SH-SY5Y (cell line): ENCODE measurements around the gene KCNA1.

ENCODE experiments used
- GATA2 ChIP-seq: IDR thresholded peaks from 2 replicates; pipeline ENCODE4 v1.6.1; 2011; ENCODE audit warnings: mild to moderate bottlenecking, low read depth, low read length
- GATA3 ChIP-seq: IDR thresholded peaks from 2 replicates; pipeline ENCODE4 v1.6.1; 2011; ENCODE audit warnings: low read depth, mild to moderate bottlenecking, low read length, moderate library complexity

GRCh38 chr12:4939418-4940023 is 29.8 kb downstream of the KCNA1 start:
- no peak for TF ChIP-seq GATA2
- TF ChIP-seq GATA3: no peak
